WTC11 (cell line): ENCODE results near the gene HOXB6. TPM values are rescaled to one million over a fixed set of nuclear protein-coding genes. Genes with fewer than 3 reads are reported as not detected.

Experiments
- ATAC-seq: fragments of 200-7000 bp; cut with Tn5 transposase; 2 replicates; pipeline ENCODE4 v1.10.0; 2021; ENCODE audit warnings: mild to moderate bottlenecking, moderate library complexity
- CTCF ChIA-PET: fragments of 300-600 bp; sonication (Branson Sonifier 250); formaldehyde crosslinking; loops from one replicate; lab custom pipeline; 2021; ENCODE audit warnings: antibody characterized with exemption; lab: Charles Lee
- POLR2A ChIA-PET: fragments of 350-600 bp; sonication (Branson Sonifier 250); formaldehyde crosslinking; loops from one replicate; lab custom pipeline; 2021; ENCODE audit warnings: antibody characterized with exemption; lab: Charles Lee
- DNase-seq: peaks from one replicate; pipeline ENCODE4 v3.0.0; 2021; ENCODE audit warnings: low spot score
- H3K27ac Mint-ChIP-seq: 2 replicates; pipeline ENCODE4 v1.8.0; 2021; ENCODE audit warnings: mixed read lengths
- H3K27me3 Mint-ChIP-seq: 2 replicates; pipeline ENCODE4 v1.8.0; 2021; ENCODE audit warnings: low read depth, mild to moderate bottlenecking, moderate library complexity, mixed read lengths
- H3K36me3 Mint-ChIP-seq: 2 replicates; pipeline ENCODE4 v1.8.0; 2021; ENCODE audit warnings: mixed read lengths
- H3K4me1 Mint-ChIP-seq: 2 replicates; pipeline ENCODE4 v1.8.0; 2022; ENCODE audit warnings: mixed read lengths
- H3K4me3 Mint-ChIP-seq: 2 replicates; pipeline ENCODE4 v1.8.0; 2021; ENCODE audit warnings: mild to moderate bottlenecking, moderate library complexity, mixed read lengths
- H3K9me3 Mint-ChIP-seq: 2 replicates; pipeline ENCODE4 v1.8.0; 2021; ENCODE audit warnings: mixed read lengths
- AFF4 ChIP-seq: sonication (generic); formaldehyde crosslinking; IDR thresholded peaks from 2 replicates; pipeline ENCODE4 v1.8.1; 2023; ENCODE audit warnings: mild to moderate bottlenecking, missing genetic modification reagents, borderline replicate concordance
- CREB1 ChIP-seq: sonication (generic); formaldehyde crosslinking; IDR thresholded peaks from 2 replicates; pipeline ENCODE4 v1.8.0; 2023; ENCODE audit warnings: mild to moderate bottlenecking, missing genetic modification reagents
- CREM ChIP-seq: sonication (generic); formaldehyde crosslinking; IDR thresholded peaks from 2 replicates; pipeline ENCODE4 v1.8.1; 2022; ENCODE audit warnings: mild to moderate bottlenecking, missing genetic modification reagents, moderate library complexity
- CTCF ChIP-seq: fragments of 200-600 bp; IDR thresholded peaks from 2 replicates; pipeline ENCODE4 v1.8.0; 2022; ENCODE audit warnings: antibody characterized with exemption
- ELF4 ChIP-seq: sonication (generic); formaldehyde crosslinking; IDR thresholded peaks from 2 replicates; pipeline ENCODE4 v1.8.1; 2022; ENCODE audit warnings: low read depth, mild to moderate bottlenecking, moderate library complexity, missing genetic modification reagents
- FOXK1 ChIP-seq: sonication (generic); formaldehyde crosslinking; IDR thresholded peaks from 2 replicates; pipeline ENCODE4 v1.8.0; 2022; ENCODE audit warnings: mild to moderate bottlenecking, moderate library complexity, missing genetic modification reagents
- FOXP4 ChIP-seq: sonication (generic); formaldehyde crosslinking; IDR thresholded peaks from 2 replicates; pipeline ENCODE4 v1.8.0; 2022; ENCODE audit warnings: mild to moderate bottlenecking, missing genetic modification reagents
- JUN ChIP-seq: sonication (generic); formaldehyde crosslinking; IDR thresholded peaks from 2 replicates; pipeline ENCODE4 v1.8.0; 2023; ENCODE audit warnings: mild to moderate bottlenecking, missing genetic modification reagents
- NR2C2 ChIP-seq: sonication (generic); formaldehyde crosslinking; IDR thresholded peaks from 2 replicates; pipeline ENCODE4 v1.8.0; 2022; ENCODE audit warnings: mild to moderate bottlenecking, missing genetic modification reagents
- NR3C1 ChIP-seq: sonication (generic); formaldehyde crosslinking; conservative IDR thresholded peaks from 2 replicates; pipeline ENCODE4 v1.8.1; 2023; ENCODE audit warnings: low read depth, mild to moderate bottlenecking, missing genetic modification reagents
- PREB ChIP-seq: sonication (generic); formaldehyde crosslinking; IDR thresholded peaks from 2 replicates; pipeline ENCODE4 v1.8.1; 2022; ENCODE audit warnings: mild to moderate bottlenecking, missing genetic modification reagents, moderate library complexity, borderline replicate concordance
- PRRX2 ChIP-seq: fragments of 250-450 bp; sonication (Bioruptor Pico); IDR thresholded peaks from 2 replicates; pipeline ENCODE4 v1.8.0; 2021; ENCODE audit warnings: mild to moderate bottlenecking
- SMAD3 ChIP-seq: sonication (generic); formaldehyde crosslinking; IDR thresholded peaks from 2 replicates; pipeline ENCODE4 v1.8.0; 2022; ENCODE audit warnings: missing genetic modification reagents, mild to moderate bottlenecking, borderline replicate concordance
- ZBTB21 ChIP-seq: sonication (generic); formaldehyde crosslinking; IDR thresholded peaks from 2 replicates; pipeline ENCODE4 v1.8.1; 2023; ENCODE audit warnings: mild to moderate bottlenecking, missing genetic modification reagents, borderline replicate concordance
- ZNF512 ChIP-seq: sonication (generic); formaldehyde crosslinking; IDR thresholded peaks from 2 replicates; pipeline ENCODE4 v1.8.1; 2022; ENCODE audit warnings: missing genetic modification reagents, borderline replicate concordance
- total RNA-seq: library from RNA; stranded (reverse); gene quantifications from 3 replicates; pipeline ENCODE4 v1.2.3, GENCODE V29; 2021

Gene HOXB6
- total RNA-seq, 1 experiment from 2014 or later, result not detected

GRCh38 chr17:48647963-48648245, 43.1 kb upstream of the HOXB6 start:
- H3K27me3 Mint-ChIP-seq, result peaks cover 97% of the 10 kb centered on the region
- ChIA-PET CTCF (interaction anchor here (1.0 to 2.1 kb wide), 4 partner anchors 11 to 231 kb away, joined by 4 to 9 read pairs (median 6); partner anchors contain the start of gene HOXB13), POLR2A (no interaction called here)

More at GRCh38 chr17:48647963-48648245, 43.1 kb upstream of the HOXB6 start:
- Mint-ChIP-seq H3K4me1 (peaks cover 18% of the 10 kb centered on the region), H3K27ac (no peak overlapping the region), H3K4me3 (peak overlapping the region; percentile 64), H3K36me3 (no peaks in the 10 kb centered on the region), H3K9me3 (no peaks in the 10 kb centered on the region)
- no peak for DNase-seq
- no peak for TF ChIP-seq NR3C1 (CRISPR knock-in tag)
- TF ChIP-seq FOXP4, result no peak
- no peak for TF ChIP-seq ZNF512
- no peak for TF ChIP-seq AFF4 (CRISPR knock-in tag)
- TF ChIP-seq CTCF, result no peak
- TF ChIP-seq JUN (CRISPR knock-in tag), result no peak
- no peak for TF ChIP-seq NR2C2 (CRISPR knock-in tag)
- TF ChIP-seq CREB1 (CRISPR knock-in tag), result no peak
- TF ChIP-seq FOXK1, result no peak
- TF ChIP-seq SMAD3 (CRISPR knock-in tag), result no peak
- TF ChIP-seq PRRX2 (CRISPR knock-in tag), result no peak
- no peak for TF ChIP-seq ZBTB21 (CRISPR knock-in tag)
- no peak for TF ChIP-seq CREM (CRISPR knock-in tag)
- no peak for TF ChIP-seq PREB
- TF ChIP-seq ELF4 (CRISPR knock-in tag), result no peak
- ATAC-seq, result no peak
